NT2/D1 (cell line): Measurements from ENCODE around the gene OGFOD1.
"Not testable (repeated sequence)": the region's sequence is repeated elsewhere in the genome, so short reads cannot be mapped to it uniquely, and the experiment has no call there.

Experiments used
- DNase-seq: peaks from one replicate; pipeline ENCODE4 v3.0.0-alpha.2; 2011; ENCODE audit warnings: low read depth, low spot score
- H3K27me3 ChIP-seq: 2 replicates; pipeline ENCODE4 v1.6.0; 2011; ENCODE audit warnings: mild to moderate bottlenecking; ENCODE audit not compliant: insufficient read length, insufficient read depth
- H3K36me3 ChIP-seq: 2 replicates; pipeline ENCODE4 v1.6.1; 2011; ENCODE audit warnings: mild to moderate bottlenecking, low read length, mixed read lengths; ENCODE audit not compliant: insufficient read depth, insufficient read length
- H3K4me1 ChIP-seq: 2 replicates; pipeline ENCODE4 v1.5.1; 2011; ENCODE audit not compliant: insufficient read depth, insufficient read length
- H3K4me3 ChIP-seq: 2 replicates; pipeline ENCODE4 v1.5.1; 2011; ENCODE audit warnings: low read depth; ENCODE audit not compliant: insufficient read length
- H3K9ac ChIP-seq: 2 replicates; pipeline ENCODE4 v1.6.0; 2011; ENCODE audit warnings: low read depth; ENCODE audit not compliant: insufficient read length
- H3K9me3 ChIP-seq: 2 replicates; pipeline ENCODE4 v1.5.1; 2011; ENCODE audit warnings: mild to moderate bottlenecking, low read length; ENCODE audit not compliant: insufficient read depth
- SUZ12 ChIP-seq: IDR thresholded peaks from 2 replicates; pipeline ENCODE4 v1.6.1; 2011; ENCODE audit not compliant: insufficient read length, insufficient read depth; ENCODE audit errors: extremely low read depth
- YY1 ChIP-seq: IDR thresholded peaks from 2 replicates; pipeline ENCODE4 v1.6.1; 2011; ENCODE audit not compliant: insufficient read length, insufficient read depth
- ZNF274 ChIP-seq: IDR thresholded peaks from 2 replicates; pipeline ENCODE4 v1.6.1; 2011; ENCODE audit warnings: mild to moderate bottlenecking, low read depth, low read length

The OGFOD1 gene

DNA sequence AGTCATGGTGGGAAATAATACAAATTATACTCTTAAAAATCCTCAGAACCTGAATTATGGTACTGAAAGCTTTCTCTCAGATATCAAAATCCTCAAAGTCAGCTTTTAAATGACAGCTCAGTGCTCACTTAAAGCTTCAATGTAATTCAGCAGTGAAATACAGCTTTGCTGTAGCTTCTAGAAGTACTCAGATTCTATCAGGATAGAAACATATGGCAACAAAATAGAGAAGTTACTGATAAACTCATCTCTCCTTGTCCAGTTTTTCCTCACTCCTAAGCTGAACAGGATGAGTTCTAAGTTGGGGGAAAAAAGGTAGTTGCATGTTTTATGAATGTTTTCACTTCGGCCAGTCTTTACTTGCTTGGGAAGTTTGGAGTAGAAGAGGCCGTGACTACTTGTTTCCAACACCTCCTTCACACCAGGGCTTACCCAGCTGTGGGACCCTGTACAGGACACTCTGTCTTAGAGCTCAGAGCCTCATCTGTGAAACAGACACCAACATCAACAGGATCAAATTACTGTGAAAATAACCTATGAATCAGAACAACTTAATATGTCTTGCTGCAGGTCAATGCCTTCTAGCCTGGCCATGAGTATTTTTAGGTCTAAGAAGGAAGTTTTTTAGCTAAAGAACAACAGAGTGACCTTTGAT lies 30.2 kb downstream of the OGFOD1 start:
- TF ChIP-seq SUZ12 (no peak), ZNF274 (no peak), YY1 (no peak)
- no peaks in the 10 kb centered on the region; the same call in 1 of the 2 replicates for H3K9me3 ChIP-seq
- no peak for DNase-seq
- no peaks in the 10 kb centered on the region for H3K27me3 ChIP-seq
- H3K4me1 ChIP-seq = no peaks in the 10 kb centered on the region
- H3K9ac ChIP-seq = no peak overlapping the region
- H3K36me3 ChIP-seq = peaks cover 35% of the 10 kb centered on the region
- H3K4me3 ChIP-seq = no peak overlapping the region

- Histone ChIP-seq H3K4me1 (no peaks in the 10 kb centered on the region), H3K9ac (no peak overlapping the region), H3K36me3 (peaks cover 27% of the 10 kb centered on the region), H3K27me3 (no peaks in the 10 kb centered on the region), H3K9me3 (no peaks in the 10 kb centered on the region; the same call in 1 of the 2 replicates), H3K4me3 (no peak overlapping the region)
- TF ChIP-seq YY1 (no peak), ZNF274 (no peak), SUZ12 (no peak)
- DNase-seq = no peak
These were observed 31.4 kb downstream of the OGFOD1 start for GRCh38 chr16:56482683-56483236.

GRCh38 chr16:56483394-56483793 lies 32.0 kb downstream of the OGFOD1 start:
- H3K36me3 ChIP-seq = peaks cover 20% of the 10 kb centered on the region
- H3K9ac ChIP-seq = no peak overlapping the region
- H3K9me3 ChIP-seq = no peaks in the 10 kb centered on the region; the same call in 1 of the 2 replicates
- H3K4me3 ChIP-seq = no peak overlapping the region
- H3K4me1 ChIP-seq = no peaks in the 10 kb centered on the region
- H3K27me3 ChIP-seq = no peaks in the 10 kb centered on the region
- DNase-seq = no peak
- TF ChIP-seq YY1 = no peak
- TF ChIP-seq ZNF274 = no peak
- TF ChIP-seq SUZ12 = no peak

DNA sequence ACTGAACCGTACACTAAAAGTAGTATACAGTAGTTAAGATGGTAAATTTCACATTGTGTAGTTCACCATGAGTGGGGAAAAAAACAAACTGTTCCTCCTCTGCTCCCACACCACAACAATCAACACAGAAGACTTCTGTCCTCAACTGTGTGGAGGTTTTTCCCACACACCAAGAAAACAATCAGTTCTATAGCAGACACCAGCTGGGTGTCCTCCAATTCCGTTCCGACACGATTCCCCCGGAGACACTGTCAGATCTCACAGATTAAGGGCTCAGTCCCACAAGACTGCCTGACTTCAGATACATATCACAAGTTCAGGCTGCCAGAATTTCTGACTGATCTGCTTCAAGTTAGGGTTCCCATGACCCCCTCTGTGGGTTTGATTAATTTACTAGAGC lies 36.7 kb downstream of the OGFOD1 start:
- no peaks in the 10 kb centered on the region for H3K27me3 ChIP-seq
- no peak for DNase-seq
- H3K36me3 ChIP-seq = peaks cover 4% of the 10 kb centered on the region
- no peak overlapping the region for H3K9ac ChIP-seq
- TF ChIP-seq ZNF274 = no peak
- TF ChIP-seq YY1 = no peak
- no peak for TF ChIP-seq SUZ12
- H3K9me3 ChIP-seq = no peaks in the 10 kb centered on the region; the same call in 1 of the 2 replicates
- no peaks in the 10 kb centered on the region for H3K4me1 ChIP-seq
- H3K4me3 ChIP-seq = no peak overlapping the region

- H3K4me3 ChIP-seq, H3K4me1 ChIP-seq, DNase-seq, H3K9ac ChIP-seq, H3K36me3 ChIP-seq, H3K27me3 ChIP-seq, H3K9me3 ChIP-seq: not testable (repeated sequence)
These were observed 37.5 kb downstream of the OGFOD1 start for GRCh38 chr16:56488868-56489267.

GRCh38 chr16:56491657-56492261 lies 40.4 kb downstream of the OGFOD1 start:
- DNase-seq = no peak
- no peaks in the 10 kb centered on the region for H3K27me3 ChIP-seq
- H3K9ac ChIP-seq = no peak overlapping the region
- peaks cover 1% of the 10 kb centered on the region for H3K36me3 ChIP-seq
- no peak overlapping the region for H3K4me3 ChIP-seq
- H3K4me1 ChIP-seq = no peaks in the 10 kb centered on the region
- no peaks in the 10 kb centered on the region for H3K9me3 ChIP-seq
- TF ChIP-seq YY1 = no peak
- no peak for TF ChIP-seq ZNF274
- no peak for TF ChIP-seq SUZ12

DNA sequence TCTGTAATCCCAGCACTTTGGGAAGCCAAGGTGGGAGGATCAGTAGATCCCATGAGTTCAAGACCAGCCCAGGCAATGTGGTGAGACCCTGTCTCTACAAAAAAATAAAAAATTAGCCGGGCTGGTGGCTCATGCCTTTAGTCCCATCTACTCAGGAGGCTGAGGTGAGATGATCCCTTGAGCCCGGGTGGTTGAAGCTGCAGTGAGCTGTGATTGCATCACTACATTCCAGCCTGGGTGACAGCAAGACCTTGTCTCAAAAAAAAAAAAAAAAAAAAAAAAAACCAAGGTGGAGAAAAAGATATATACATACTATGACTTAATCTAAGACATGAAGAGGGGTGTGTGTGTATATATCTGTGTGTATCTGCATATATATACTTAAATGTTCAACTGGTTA lies 41.8 kb downstream of the OGFOD1 start:
- TF ChIP-seq ZNF274 = no peak
- no peak for TF ChIP-seq YY1
- TF ChIP-seq SUZ12 = no peak
- no peaks in the 10 kb centered on the region for H3K4me1 ChIP-seq
- DNase-seq = no peak

More for the DNA sequence above, 41.8 kb downstream of the OGFOD1 start:
- Histone ChIP-seq H3K27me3 (no peaks in the 10 kb centered on the region), H3K9me3 (no peaks in the 10 kb centered on the region), H3K9ac (no peak overlapping the region), H3K36me3 (peaks cover 4% of the 10 kb centered on the region), H3K4me3 (no peak overlapping the region)
